ENCODE measurements around the gene STAB2. TPM values are rescaled to one million over a fixed set of nuclear protein-coding genes. Genes with fewer than 3 reads are reported as not detected.

Gene STAB2
- total RNA-seq, 4 donors from 2014 or later = 0.27 to 0.81 TPM; not detected in 2

DNA sequence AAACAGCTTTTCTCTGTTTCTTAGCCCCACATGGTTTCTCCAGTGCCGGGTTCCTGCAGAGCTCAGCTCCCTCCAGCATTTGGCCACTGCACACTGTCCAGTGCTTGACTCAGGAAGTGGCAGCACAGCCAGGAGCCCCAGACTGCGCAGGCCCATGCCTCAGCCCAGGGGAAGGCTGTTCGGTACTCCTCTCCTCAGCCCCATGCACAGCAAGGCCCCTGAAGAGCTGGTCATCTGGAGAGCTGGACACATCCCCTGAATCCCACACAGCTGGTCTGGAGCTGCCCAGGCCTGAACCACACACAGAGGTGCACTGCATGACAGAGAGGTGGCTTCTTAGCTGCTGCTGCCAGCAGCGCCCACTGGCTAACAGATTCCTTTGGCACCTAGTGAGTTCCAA lies 48.3 kb downstream of the STAB2 start:
- no peaks in the 10 kb centered on the region for H3K27me3 ChIP-seq
- no peak overlapping the region for H3K27ac ChIP-seq
- no peak for ATAC-seq
- TF ChIP-seq POLR2AphosphoS5 (IDR thresholded peaks at IDR 0.05) (no peak), POLR2A (IDR thresholded peaks at IDR 0.05) (no peak), EP300 (IDR thresholded peaks at IDR 0.05) (no peak)
- TF ChIP-seq, protein P1, sequence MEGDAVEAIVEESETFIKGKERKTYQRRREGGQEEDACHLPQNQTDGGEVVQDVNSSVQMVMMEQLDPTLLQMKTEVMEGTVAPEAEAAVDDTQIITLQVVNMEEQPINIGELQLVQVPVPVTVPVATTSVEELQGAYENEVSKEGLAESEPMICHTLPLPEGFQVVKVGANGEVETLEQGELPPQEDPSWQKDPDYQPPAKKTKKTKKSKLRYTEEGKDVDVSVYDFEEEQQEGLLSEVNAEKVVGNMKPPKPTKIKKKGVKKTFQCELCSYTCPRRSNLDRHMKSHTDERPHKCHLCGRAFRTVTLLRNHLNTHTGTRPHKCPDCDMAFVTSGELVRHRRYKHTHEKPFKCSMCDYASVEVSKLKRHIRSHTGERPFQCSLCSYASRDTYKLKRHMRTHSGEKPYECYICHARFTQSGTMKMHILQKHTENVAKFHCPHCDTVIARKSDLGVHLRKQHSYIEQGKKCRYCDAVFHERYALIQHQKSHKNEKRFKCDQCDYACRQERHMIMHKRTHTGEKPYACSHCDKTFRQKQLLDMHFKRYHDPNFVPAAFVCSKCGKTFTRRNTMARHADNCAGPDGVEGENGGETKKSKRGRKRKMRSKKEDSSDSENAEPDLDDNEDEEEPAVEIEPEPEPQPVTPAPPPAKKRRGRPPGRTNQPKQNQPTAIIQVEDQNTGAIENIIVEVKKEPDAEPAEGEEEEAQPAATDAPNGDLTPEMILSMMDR (IDR thresholded peaks at IDR 0.05) = no peak
- no peaks in the 10 kb centered on the region for H3K36me3 ChIP-seq
- 100% methylated on average over 2 of the region's 4 CpGs; no CpG with 5 or more reads in 1 of the 2 donors for WGBS, 2 donors (ENCODE audit: low coverage in 1 of 2)
- H3K9me3 ChIP-seq = peaks cover 0 to 19% (median 0%) of the 10 kb centered on the region in 3 donors
- H3K4me3 ChIP-seq = no peak overlapping the region
- H3K4me1 ChIP-seq = no peaks in the 10 kb centered on the region

DNA sequence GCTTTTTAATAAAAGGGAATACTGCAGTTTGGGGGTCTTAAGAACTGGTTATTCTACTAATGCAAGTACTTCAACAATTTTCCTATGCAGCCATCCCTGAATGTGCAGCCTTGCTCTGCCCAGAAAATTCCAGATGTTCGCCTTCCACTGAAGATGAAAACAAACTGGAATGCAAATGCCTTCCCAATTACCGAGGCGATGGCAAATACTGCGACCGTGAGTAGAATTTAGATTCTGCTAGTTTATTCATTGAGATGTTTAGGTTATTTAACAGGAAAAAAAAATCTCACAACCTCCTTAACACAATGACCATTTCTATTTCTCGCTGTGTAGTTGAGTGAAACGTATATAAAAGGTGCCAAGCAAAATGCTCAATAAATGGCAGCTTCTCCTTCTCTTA lies 49.9 kb downstream of the STAB2 start:
- H3K27me3 ChIP-seq = no peaks in the 10 kb centered on the region
- no peaks in the 10 kb centered on the region for H3K4me1 ChIP-seq
- no peak for ATAC-seq
- H3K4me3 ChIP-seq = no peak overlapping the region
- TF ChIP-seq POLR2AphosphoS5 (IDR thresholded peaks at IDR 0.05) (no peak), POLR2A (IDR thresholded peaks at IDR 0.05) (no peak), EP300 (IDR thresholded peaks at IDR 0.05) (no peak)
- TF ChIP-seq, protein P1 (IDR thresholded peaks at IDR 0.05) = no peak
- WGBS, 2 donors (ENCODE audit: low coverage in 1 of 2) = 75 to 83% methylated on average over 7 of the region's 7 CpGs
- H3K27ac ChIP-seq = no peak overlapping the region
- peaks cover 0 to 16% (median 0%) of the 10 kb centered on the region in 3 donors for H3K9me3 ChIP-seq
- no peaks in the 10 kb centered on the region for H3K36me3 ChIP-seq

DNA sequence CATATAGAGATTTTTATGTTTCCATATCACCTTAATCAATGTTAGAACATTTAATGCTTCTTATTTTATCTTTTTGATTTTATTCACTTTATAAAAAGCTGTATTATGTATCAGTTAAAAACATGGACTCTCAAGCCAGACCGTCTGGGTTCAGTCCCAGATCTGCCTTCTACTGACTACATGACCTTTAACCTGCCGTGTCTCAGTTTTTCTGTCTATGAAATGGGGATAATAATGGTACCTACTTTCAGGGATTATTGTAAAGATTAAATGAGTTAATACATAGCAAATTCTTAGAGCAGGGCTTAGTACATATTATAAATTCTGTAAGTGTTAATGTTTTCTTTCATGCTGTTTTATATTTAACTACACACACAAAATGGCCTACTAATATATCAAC lies 50.4 kb downstream of the STAB2 start:
- peaks cover 0 to 4% (median 0%) of the 10 kb centered on the region in 3 donors for H3K4me1 ChIP-seq
- ATAC-seq = no peak
- no peaks in the 10 kb centered on the region for H3K27me3 ChIP-seq
- H3K4me3 ChIP-seq = no peak overlapping the region
- TF ChIP-seq POLR2AphosphoS5 (IDR thresholded peaks at IDR 0.05) (no peak), POLR2A (IDR thresholded peaks at IDR 0.05) (no peak)
- H3K27ac ChIP-seq = no peak overlapping the region
- H3K9me3 ChIP-seq = peaks cover 0 to 12% (median 0%) of the 10 kb centered on the region in 3 donors
- H3K36me3 ChIP-seq = no peaks in the 10 kb centered on the region
- WGBS, 2 donors (ENCODE audit: low coverage in 1 of 2) = 92 to 94% methylated on average over 2 of the region's 2 CpGs

DNA sequence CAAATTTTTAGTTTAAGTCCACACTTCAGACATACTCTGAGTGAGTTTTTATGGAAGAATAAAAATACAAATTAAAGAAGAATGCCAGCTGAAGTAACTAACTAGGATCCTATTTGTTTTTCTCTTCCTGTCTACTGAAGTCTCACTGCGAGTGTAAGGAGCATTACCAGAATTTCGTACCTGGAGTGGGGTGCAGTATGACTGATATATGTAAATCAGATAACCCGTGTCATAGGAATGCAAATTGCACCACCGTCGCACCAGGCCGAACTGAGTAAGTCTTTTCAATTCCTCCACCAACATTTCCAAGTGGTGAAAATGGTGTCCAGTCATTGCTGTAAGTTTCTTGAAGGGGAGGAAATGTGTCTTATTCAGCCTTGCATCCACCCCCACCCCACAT lies 52.9 kb downstream of the STAB2 start:
- TF ChIP-seq POLR2AphosphoS5 (IDR thresholded peaks at IDR 0.05) (no peak), POLR2A (IDR thresholded peaks at IDR 0.05) (no peak), EP300 (IDR thresholded peaks at IDR 0.05) (no peak)
- TF ChIP-seq, protein P1 (IDR thresholded peaks at IDR 0.05) = no peak
- no peaks in the 10 kb centered on the region for H3K27me3 ChIP-seq
- no peak overlapping the region for H3K4me3 ChIP-seq
- H3K9me3 ChIP-seq = peaks cover 0 to 8% (median 0%) of the 10 kb centered on the region in 3 donors
- no peaks in the 10 kb centered on the region for H3K36me3 ChIP-seq
- no peak for ATAC-seq
- peaks cover 0 to 15% (median 3%) of the 10 kb centered on the region in 3 donors for H3K4me1 ChIP-seq
- WGBS, 2 donors (ENCODE audit: low coverage in 1 of 2) = 89 to 93% methylated on average over 3 to 6 of the region's 6 CpGs
- no peak overlapping the region for H3K27ac ChIP-seq

DNA sequence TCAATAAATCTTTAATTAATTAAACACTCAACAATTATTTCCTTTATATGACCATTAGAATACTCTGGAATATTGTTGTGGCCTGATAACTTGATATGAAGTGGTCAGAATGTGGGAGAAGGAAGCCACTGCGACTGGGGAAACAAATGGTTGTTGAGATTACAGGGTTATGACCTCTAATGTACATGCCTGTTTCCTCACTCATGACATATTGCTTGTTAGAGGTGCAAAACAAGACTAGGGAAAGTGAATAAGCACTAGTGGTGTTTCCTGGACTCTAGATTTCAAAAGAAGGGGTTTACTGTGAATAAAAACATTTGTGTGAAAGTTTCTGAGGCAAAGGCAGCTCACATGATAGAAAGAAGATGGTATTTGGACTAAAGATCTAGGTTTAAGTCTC lies 53.3 kb downstream of the STAB2 start:
- TF ChIP-seq POLR2AphosphoS5 (IDR thresholded peaks at IDR 0.05) (no peak), EP300 (IDR thresholded peaks at IDR 0.05) (no peak), POLR2A (IDR thresholded peaks at IDR 0.05) (no peak)
- TF ChIP-seq, protein P1 (IDR thresholded peaks at IDR 0.05) = no peak
- Histone ChIP-seq H3K36me3 (no peaks in the 10 kb centered on the region), H3K9me3 (peaks cover 0 to 4% (median 0%) of the 10 kb centered on the region in 3 donors), H3K27me3 (no peaks in the 10 kb centered on the region), H3K27ac (no peak overlapping the region), H3K4me1 (peaks cover 0 to 20% (median 3%) of the 10 kb centered on the region in 3 donors), H3K4me3 (no peak overlapping the region)
- WGBS, 2 donors (ENCODE audit: low coverage in 1 of 2) = 0 to 63% methylated on average over 1 of the region's 1 CpG
- no peak for ATAC-seq

Data from gastroesophageal sphincter (tissue), 4 donors.